Hepatocyte (in vitro differentiated cells): ENCODE results near the gene FSD1L. TPM values are rescaled to one million over a fixed set of nuclear protein-coding genes. Genes with fewer than 3 reads are reported as not detected.

ENCODE experiments used
- DNase-seq: peaks from one replicate; pipeline ENCODE4 v3.0.0-alpha.2; 2016; ENCODE audit warnings: low spot score
- H2AFZ ChIP-seq: fragments of 200-600 bp; sonication (generic); 2 replicates; pipeline ENCODE4 v1.6.0; 2016; ENCODE audit warnings: antibody characterized with exemption, mild to moderate bottlenecking
- H3K27ac ChIP-seq: fragments of 200-600 bp; sonication (generic); 2 replicates; pipeline ENCODE4 v1.5.1; 2016; ENCODE audit warnings: mild to moderate bottlenecking
- H3K27me3 ChIP-seq: fragments of 200-600 bp; sonication (generic); 2 replicates; pipeline ENCODE4 v1.6.1; 2016
- H3K36me3 ChIP-seq: fragments of 200-600 bp; sonication (generic); replicated peaks from 2 replicates; pipeline ENCODE4 v1.5.1; 2016; ENCODE audit warnings: low read depth; ENCODE audit not compliant: insufficient read depth
- H3K4me1 ChIP-seq: fragments of 200-600 bp; sonication (generic); 2 replicates; pipeline ENCODE4 v1.5.1; 2016; ENCODE audit warnings: mild to moderate bottlenecking, moderate library complexity; ENCODE audit not compliant: insufficient read depth
- H3K4me2 ChIP-seq: fragments of 200-600 bp; sonication (generic); 2 replicates; pipeline ENCODE4 v1.6.0; 2016
- H3K4me3 ChIP-seq: fragments of 200-600 bp; sonication (generic); 2 replicates; pipeline ENCODE4 v1.5.1; 2016; ENCODE audit warnings: mild to moderate bottlenecking
- H3K79me2 ChIP-seq: fragments of 200-600 bp; sonication (generic); 2 replicates; pipeline ENCODE4 v1.6.0; 2017; ENCODE audit warnings: mild to moderate bottlenecking
- H3K9me2 ChIP-seq: fragments of 200-600 bp; sonication (generic); replicated peaks from 2 replicates; pipeline ENCODE4 v1.6.0; 2017; ENCODE audit warnings: mild to moderate bottlenecking; ENCODE audit not compliant: insufficient read depth
- H3K9me3 ChIP-seq: fragments of 200-600 bp; sonication (generic); 2 replicates; pipeline ENCODE4 v1.5.1; 2016; ENCODE audit warnings: low read depth, mild to moderate bottlenecking
- H4K20me1 ChIP-seq: fragments of 200-600 bp; sonication (generic); 2 replicates; pipeline ENCODE4 v1.6.0; 2016; ENCODE audit warnings: mild to moderate bottlenecking; ENCODE audit not compliant: insufficient read depth, poor library complexity, severe bottlenecking
- EZH2 ChIP-seq: fragments of 200-600 bp; sonication (generic); IDR thresholded peaks from 2 replicates; pipeline ENCODE4 v1.6.1; 2016; ENCODE audit warnings: antibody characterized with exemption, mild to moderate bottlenecking, borderline replicate concordance
- EZH2phosphoT487 ChIP-seq: fragments of 200-600 bp; sonication (generic); IDR thresholded peaks from one replicate; pipeline ENCODE4 v1.6.1; 2018; ENCODE audit warnings: antibody characterized with exemption, mild to moderate bottlenecking, low read depth, moderate library complexity; ENCODE audit not compliant: unreplicated experiment, severe bottlenecking
- WGBS: methylation state at CpG from one replicate; pipeline ENCODE4 v1.1.6; 2016; ENCODE audit warnings: low lambda C conversion rate; ENCODE audit errors: missing lambda C conversion rate; 5-methylcytosine and 5-hydroxymethylcytosine counted together
- polyA plus RNA-seq: library from polyadenylated mRNA; unstranded; fragments of >200 nt; fragmentation: Nextera tagmentation; extraction: Ambion mirVana; gene quantifications from 2 replicates; pipeline ENCODE4 v1.2.1, GENCODE V29; 2016
- total RNA-seq: library from RNA; depleted of rRNA; stranded (reverse); fragments of >200 nt; gene quantifications from 2 replicates; pipeline ENCODE4 v1.2.3, GENCODE V29; 2014
- TF ChIP-seq, protein P1 (sequence below): fragments of 200-600 bp; sonication (generic); IDR thresholded peaks from 2 replicates; pipeline ENCODE4 v1.5.1; 2016; ENCODE audit warnings: antibody characterized with exemption, mild to moderate bottlenecking; ENCODE audit not compliant: poor library complexity

FSD1L gene
- 7.3 and 9.3 TPM in 2 replicates for total RNA-seq
- 1.1 and 2.5 TPM in 2 replicates for polyA plus RNA-seq

DNA sequence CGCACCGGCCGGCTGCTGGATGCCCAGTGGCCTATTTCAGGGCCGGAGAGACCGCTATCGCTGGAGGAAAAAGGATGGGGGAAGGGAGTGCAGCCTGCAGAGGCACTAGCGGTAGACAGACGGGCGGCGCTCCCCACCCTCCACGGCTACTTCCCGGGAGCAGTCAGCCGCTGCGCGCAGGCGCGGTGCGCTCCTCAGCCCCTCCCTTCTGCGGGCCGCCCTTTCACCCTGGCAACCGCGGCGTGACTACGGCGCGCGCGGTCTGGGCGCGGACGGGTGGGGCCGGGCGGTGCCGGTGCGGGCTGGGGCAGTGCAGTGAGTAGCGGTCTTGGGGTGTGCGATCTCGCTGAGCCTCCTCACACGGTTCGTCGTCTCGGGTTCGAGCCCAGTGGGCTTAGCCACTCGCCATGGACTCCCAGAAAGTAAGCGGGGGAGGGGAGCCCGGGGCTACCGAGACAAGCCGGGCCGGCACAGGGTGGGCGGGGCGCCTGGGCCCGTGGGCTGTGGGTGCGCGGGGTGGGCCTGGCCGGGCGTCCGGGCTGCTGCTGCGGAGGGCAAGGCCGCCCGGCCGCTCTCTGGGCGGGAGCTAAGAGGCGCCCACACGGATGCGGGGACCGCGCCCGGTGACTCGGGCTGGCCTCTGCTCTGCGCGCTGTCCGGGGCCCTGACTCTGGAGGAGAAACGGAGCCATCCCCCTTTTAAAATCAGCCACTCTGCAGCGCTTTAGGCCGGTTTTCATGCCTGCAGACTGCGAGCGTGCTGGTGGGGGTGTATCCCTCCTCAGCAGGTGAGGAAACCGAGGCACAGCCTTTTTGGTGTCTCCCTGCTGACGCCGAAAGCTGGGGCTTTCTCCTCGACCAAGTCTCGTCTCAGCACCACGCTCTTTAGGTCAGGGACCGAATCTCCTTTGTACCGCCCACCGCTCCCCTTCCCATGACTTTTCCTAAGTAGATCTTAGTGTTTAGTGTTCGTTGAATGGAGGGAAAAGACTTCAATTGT is at the start of gene FSD1L:
Gene FSD1L (plus strand): TSS at position 221 of the 999 bp plus-strand sequence. CDS start 187 bp downstream, at position 408.
- Histone ChIP-seq H3K27me3 (no peaks in the 10 kb centered on the region), H3K27ac (peak within 1 kb of the TSS; percentile 80), H3K36me3 (no peaks in the 10 kb centered on the region), H2AFZ (peak within 1 kb of the TSS; percentile 94), H3K4me2 (peak within 1 kb of the TSS; percentile 86), H3K9me2 (no peaks in the 10 kb centered on the region), H4K20me1 (no peaks in the 10 kb centered on the region), H3K4me3 (peak within 1 kb of the TSS; percentile 84), H3K4me1 (peaks cover 7% of the 10 kb centered on the region), H3K79me2 (peaks cover 40% of the 10 kb centered on the region), H3K9me3 (no peaks in the 10 kb centered on the region)
- 1% methylated on average over 62 of the region's 87 CpGs for WGBS
- TF ChIP-seq EZH2 = no peak
- TF ChIP-seq, protein P1, sequence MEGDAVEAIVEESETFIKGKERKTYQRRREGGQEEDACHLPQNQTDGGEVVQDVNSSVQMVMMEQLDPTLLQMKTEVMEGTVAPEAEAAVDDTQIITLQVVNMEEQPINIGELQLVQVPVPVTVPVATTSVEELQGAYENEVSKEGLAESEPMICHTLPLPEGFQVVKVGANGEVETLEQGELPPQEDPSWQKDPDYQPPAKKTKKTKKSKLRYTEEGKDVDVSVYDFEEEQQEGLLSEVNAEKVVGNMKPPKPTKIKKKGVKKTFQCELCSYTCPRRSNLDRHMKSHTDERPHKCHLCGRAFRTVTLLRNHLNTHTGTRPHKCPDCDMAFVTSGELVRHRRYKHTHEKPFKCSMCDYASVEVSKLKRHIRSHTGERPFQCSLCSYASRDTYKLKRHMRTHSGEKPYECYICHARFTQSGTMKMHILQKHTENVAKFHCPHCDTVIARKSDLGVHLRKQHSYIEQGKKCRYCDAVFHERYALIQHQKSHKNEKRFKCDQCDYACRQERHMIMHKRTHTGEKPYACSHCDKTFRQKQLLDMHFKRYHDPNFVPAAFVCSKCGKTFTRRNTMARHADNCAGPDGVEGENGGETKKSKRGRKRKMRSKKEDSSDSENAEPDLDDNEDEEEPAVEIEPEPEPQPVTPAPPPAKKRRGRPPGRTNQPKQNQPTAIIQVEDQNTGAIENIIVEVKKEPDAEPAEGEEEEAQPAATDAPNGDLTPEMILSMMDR = peak; percentile 20
- peak; percentile 97 for DNase-seq

DNA sequence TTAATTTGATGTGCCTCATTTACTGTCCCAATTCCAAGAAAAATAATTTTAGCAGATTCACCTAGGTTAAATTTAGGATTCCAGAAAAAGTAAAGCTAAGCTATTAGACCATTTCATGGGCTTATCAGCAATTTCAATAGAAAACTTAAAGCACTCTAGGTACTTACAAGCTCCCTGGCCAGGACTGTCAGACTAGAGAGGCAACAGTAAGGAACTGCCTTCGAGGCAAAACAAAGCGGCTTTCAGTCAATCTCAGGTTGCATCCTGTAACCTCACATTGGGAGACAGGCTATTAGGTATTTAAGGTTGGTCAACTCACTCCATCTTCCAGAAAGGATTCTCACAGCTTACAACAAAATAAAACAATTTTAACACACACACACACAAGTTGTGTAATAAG is 48.7 kb upstream of the FSD1L start:
- H3K27me3 ChIP-seq = no peaks in the 10 kb centered on the region
- H3K9me3 ChIP-seq = no peaks in the 10 kb centered on the region
- H4K20me1 ChIP-seq = no peaks in the 10 kb centered on the region
- no peaks in the 10 kb centered on the region for H3K4me1 ChIP-seq
- no peak overlapping the region for H3K27ac ChIP-seq
- TF ChIP-seq EZH2phosphoT487 (no peak), EZH2 (no peak)
- TF ChIP-seq, protein P1 = no peak
- no peak overlapping the region for H2AFZ ChIP-seq
- H3K4me2 ChIP-seq = no peak overlapping the region
- no peak for DNase-seq
- H3K79me2 ChIP-seq = no peaks in the 10 kb centered on the region
- H3K4me3 ChIP-seq = no peak overlapping the region
- H3K36me3 ChIP-seq = no peaks in the 10 kb centered on the region
- 64% methylated on average over 2 of the region's 2 CpGs for WGBS
- no peaks in the 10 kb centered on the region for H3K9me2 ChIP-seq

DNA sequence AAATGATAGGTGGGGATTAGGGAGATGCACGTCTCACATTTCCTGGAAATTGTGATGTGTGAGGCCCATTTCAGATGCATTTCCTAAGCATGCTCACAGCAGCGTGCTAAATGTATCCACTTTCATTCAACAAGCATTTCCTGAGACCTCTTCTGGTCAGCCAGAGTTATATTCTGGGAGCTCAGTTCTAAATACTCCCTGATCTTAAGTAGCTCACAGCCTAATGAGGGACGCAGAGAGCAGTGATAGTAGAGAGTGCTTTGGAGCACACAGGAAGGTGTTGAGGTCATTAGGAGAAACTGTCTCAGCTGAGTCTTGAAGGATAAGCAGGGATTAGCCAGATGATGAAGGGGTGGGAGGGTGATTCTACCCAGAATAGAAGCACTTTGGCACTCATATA is 46.2 kb upstream of the FSD1L start:
- WGBS = 55% methylated on average over 3 of the region's 3 CpGs
- Histone ChIP-seq H3K27me3 (no peaks in the 10 kb centered on the region), H3K79me2 (no peaks in the 10 kb centered on the region), H3K4me1 (no peaks in the 10 kb centered on the region), H3K4me3 (no peak overlapping the region), H3K27ac (no peak overlapping the region), H2AFZ (no peak overlapping the region), H3K4me2 (no peak overlapping the region), H4K20me1 (no peaks in the 10 kb centered on the region), H3K36me3 (no peaks in the 10 kb centered on the region), H3K9me2 (no peaks in the 10 kb centered on the region), H3K9me3 (no peaks in the 10 kb centered on the region)
- no peak for DNase-seq
- TF ChIP-seq, protein P1 = peak; percentile 34
- TF ChIP-seq EZH2 = no peak
